ENCODE data around the gene SGCA.

Gene SGCA

DNA sequence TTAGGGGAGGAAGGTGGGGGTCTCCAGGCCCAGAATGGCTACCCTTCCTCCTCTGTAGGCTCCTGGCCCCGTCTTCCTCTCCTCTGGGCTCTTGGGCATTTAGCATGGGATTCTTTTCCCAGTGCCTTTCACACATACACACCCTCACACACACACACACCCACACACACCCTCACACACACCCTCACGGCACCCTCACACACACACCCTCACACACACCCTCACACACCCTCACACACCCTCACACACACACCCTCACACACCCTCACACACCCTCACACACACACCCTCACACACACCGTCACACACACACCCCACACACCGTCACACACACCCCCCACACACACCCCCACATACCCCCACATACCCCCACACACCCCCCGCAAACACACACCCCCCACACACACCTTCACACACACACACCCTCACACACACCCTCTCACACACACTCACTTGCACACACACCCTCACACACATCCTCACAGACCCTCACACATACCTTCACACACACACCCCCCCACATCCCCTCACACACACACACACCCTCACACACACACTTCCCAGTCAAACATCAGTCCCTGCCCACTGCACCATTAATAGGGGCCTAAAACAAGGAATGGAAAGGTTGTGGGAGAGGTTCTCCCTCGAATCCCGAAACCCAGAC is 845 bp downstream of the SGCA start:
- no peak for DNase-seq (ENCODE audit: low read depth in 2 of 2)

DNA sequence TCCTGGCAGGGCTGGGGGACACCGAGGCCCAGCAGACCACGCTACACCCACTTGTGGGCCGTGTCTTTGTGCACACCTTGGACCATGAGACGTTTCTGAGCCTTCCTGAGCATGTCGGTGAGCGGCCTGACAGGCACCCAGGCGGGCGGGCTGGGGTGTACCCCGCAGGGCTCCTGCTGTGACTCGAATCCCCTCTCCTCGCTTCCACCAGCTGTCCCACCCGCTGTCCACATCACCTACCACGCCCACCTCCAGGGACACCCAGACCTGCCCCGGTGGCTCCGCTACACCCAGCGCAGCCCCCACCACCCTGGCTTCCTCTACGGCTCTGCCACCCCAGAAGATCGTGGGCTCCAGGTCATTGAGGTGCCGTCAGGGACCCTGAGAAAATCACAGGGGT is 1.6 kb downstream of the SGCA start:
- DNase-seq (ENCODE audit: low read depth in 2 of 2): no peak

- DNase-seq (ENCODE audit: low read depth in 2 of 2): no peak
Observed at GRCh38 chr17:50168319-50168718, 2.5 kb downstream of the SGCA start.

- no peak for DNase-seq (ENCODE audit: low read depth in 2 of 2)
Observed at GRCh38 chr17:50169121-50169764, 3.4 kb downstream of the SGCA start.

GRCh38 chr17:50169881-50170459 is 4.2 kb downstream of the SGCA start:
- no peak for DNase-seq (ENCODE audit: low read depth in 2 of 2)

GRCh38 chr17:50170662-50171370 is 5.0 kb downstream of the SGCA start:
- no peak for DNase-seq (ENCODE audit: low read depth in 2 of 2)

- DNase-seq (ENCODE audit: low read depth in 2 of 2): no peak
Observed at GRCh38 chr17:50171371-50172071, 5.7 kb downstream of the SGCA start.

DNA sequence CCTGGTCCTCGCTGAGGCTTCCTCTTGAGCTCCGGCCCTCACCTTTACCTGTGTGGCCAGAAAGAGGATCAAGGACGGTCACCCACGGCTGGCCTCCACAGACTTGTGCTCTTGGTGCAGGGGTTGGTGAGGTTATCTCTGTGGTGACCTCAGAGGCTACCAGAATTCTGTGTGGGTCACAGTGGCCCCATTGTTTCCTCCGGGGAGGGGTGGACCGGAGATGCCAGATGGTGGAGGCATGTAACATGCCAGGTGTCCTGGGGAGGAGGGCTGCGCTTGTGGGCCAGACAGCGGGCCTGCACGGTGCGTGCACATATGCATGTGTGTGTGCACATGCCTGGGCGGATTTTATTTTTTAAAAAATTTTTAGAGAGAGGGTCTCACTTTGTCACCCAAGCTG is 6.3 kb downstream of the SGCA start:
- no peak for DNase-seq (ENCODE audit: low read depth in 2 of 2)

DNA sequence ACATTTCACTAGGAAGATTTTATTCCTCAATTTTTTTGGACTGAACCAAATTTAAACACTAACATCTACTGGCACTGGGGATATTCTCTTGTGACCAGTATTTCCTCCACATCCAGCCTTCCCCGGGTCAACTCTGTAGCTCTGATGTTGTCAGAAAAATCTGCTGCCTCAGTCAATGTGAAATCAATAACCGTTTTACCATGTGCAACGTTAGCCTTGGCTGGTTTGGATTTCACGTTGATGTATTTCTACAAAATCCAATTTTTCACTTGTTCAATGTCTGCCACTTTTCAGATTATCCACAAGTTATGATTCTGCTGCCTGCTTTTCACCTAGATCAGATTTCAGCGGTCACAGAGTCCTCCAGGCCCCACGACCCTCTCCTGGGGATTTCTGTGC is 7.1 kb downstream of the SGCA start:
- DNase-seq (ENCODE audit: low read depth in 2 of 2): no peak

GRCh38 chr17:50173335-50173941 is 7.6 kb downstream of the SGCA start:
- no peak for DNase-seq (ENCODE audit: low read depth in 2 of 2)

GRCh38 chr17:50174444-50174843 is 8.6 kb downstream of the SGCA start:
- no peak for DNase-seq (ENCODE audit: low read depth in 2 of 2)

GRCh38 chr17:50175035-50175807 is 9.4 kb downstream of the SGCA start:
- no peak for DNase-seq (ENCODE audit: low read depth in 2 of 2)

GRCh38 chr17:50176559-50177357 is 11.0 kb downstream of the SGCA start:
- no peak for DNase-seq (ENCODE audit: low read depth in 2 of 2)

- DNase-seq (ENCODE audit: low read depth in 2 of 2): no peak
Observed at GRCh38 chr17:50177476-50177875, 11.7 kb downstream of the SGCA start.

DNA sequence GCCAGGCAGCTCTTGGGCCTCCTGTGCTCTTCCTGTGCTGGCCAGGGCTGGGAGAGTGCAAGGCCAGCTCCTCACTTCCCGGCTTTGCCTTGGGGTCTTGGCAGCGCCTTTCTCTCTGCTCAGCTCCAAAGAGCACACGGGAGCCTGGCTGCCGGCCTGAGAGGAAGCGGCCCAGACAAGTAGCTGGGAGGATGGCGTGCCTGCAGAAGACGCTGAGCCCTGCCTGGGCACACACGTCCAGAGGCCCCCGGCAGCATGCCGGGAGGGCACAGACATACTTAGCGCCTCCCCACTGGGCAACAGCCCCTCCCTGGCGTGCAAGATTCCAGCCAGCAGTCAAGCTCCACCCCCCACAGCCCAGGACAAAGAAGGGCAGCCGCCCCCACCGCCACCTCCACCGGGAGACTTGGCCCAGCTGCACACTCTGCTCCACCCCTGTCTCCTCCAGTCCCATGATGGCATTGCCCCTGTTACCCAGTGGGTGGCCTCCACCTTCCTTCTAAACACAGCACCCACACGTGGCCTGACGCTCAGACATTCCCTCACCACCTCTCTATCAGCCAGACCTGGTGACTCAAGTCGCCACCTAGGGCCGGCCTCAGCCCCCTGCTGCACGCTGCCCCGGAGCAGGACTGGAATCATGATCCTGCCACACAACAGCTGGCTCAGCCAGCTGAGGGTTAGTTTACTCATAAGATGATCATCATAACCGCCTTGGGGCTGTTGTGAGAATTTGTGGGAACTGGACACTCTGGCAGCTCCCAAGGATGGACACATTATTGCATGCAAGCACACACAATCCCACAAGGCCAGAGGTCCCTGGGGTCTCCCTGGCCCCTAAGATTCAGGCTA is 12.4 kb downstream of the SGCA start:
- peak in 1 of 2 donors; percentile 30 for DNase-seq (ENCODE audit: low read depth in 2 of 2)

GRCh38 chr17:50180111-50180510 is 14.3 kb downstream of the SGCA start:
- DNase-seq (ENCODE audit: low read depth in 2 of 2): no peak

- DNase-seq (ENCODE audit: low read depth in 2 of 2): no peak
Observed at GRCh38 chr17:50180620-50181019, 14.8 kb downstream of the SGCA start.

GRCh38 chr17:50181144-50181543 is 15.3 kb downstream of the SGCA start:
- DNase-seq (ENCODE audit: low read depth in 2 of 2): no peak

Data from stimulated activated CD8-positive, alpha-beta memory T cell treated with anti-CD3 and anti-CD28 coated beads, Interleukin-7, amount 100 ng/mL, for 4 hours (primary cell).